SJCRH30 (cell line): ENCODE data around the gene SLC4A7. TPM values are rescaled to one million over a fixed set of nuclear protein-coding genes. Genes with fewer than 3 reads are reported as not detected.
"Not testable (repeated sequence)": the region's sequence is repeated elsewhere in the genome, so short reads cannot be mapped to it uniquely, and the experiment has no call there.

ENCODE experiments used
- DNase-seq, 2 experiments: peaks; one replicate each; pipeline ENCODE4 v3.0.0-alpha.2; 2015 to 2020
- H3K27ac ChIP-seq: fragments of 250-450 bp; sonication (Bioruptor Pico); 2 replicates; pipeline ENCODE4 v1.5.1; 2020; ENCODE audit warnings: mild to moderate bottlenecking, moderate library complexity
- H3K27me3 ChIP-seq: fragments of 250-450 bp; sonication (Bioruptor Pico); 2 replicates; pipeline ENCODE4 v1.5.1; 2020; ENCODE audit warnings: mild to moderate bottlenecking, moderate library complexity
- H3K36me3 ChIP-seq: fragments of 250-450 bp; sonication (Bioruptor Pico); 2 replicates; pipeline ENCODE4 v1.5.1; 2020; ENCODE audit warnings: mild to moderate bottlenecking, moderate library complexity
- H3K4me1 ChIP-seq: fragments of 250-450 bp; sonication (Bioruptor Pico); 2 replicates; pipeline ENCODE4 v1.5.1; 2020; ENCODE audit warnings: mild to moderate bottlenecking, moderate library complexity
- H3K4me3 ChIP-seq: fragments of 250-450 bp; sonication (Bioruptor Pico); 2 replicates; pipeline ENCODE4 v1.5.1; 2020; ENCODE audit warnings: mild to moderate bottlenecking, moderate library complexity
- H3K9me3 ChIP-seq: fragments of 250-450 bp; sonication (Bioruptor Pico); replicated peaks from 2 replicates; pipeline ENCODE4 v1.5.1; 2020; ENCODE audit warnings: mild to moderate bottlenecking, moderate library complexity
- total RNA-seq: library from RNA; depleted of rRNA; stranded (reverse); fragments of >200 nt; shearing (Covaris generic); gene quantifications from 2 replicates; pipeline ENCODE4 v1.2.3, GENCODE V29; 2014

The SLC4A7 gene
- total RNA-seq, 1 experiment from 2014 or later = 71.5 TPM

DNA sequence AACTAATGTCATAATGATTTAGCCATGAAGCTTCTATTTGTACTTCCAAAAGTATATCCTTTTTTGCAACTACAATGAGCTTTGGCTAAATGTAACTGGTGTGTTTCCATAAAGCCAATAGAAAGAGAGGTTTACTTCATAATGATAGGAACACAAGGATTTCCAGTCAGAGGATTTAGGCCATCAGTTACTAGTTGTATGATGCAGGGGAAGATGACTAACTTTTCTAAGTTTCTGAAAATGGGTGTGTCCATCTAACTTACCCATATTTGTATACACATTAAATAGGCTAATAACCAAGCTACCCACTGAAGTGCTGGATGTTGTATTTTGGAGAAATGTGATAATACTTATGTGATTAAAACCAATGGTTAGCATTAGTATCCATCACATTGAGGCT, 55.7 kb downstream of the SLC4A7 start:
- no peaks in the 10 kb centered on the region for H3K9me3 ChIP-seq
- no peak overlapping the region for H3K27ac ChIP-seq
- DNase-seq = no peak
- no peaks in the 10 kb centered on the region; the same call in none of the 2 replicates for H3K4me1 ChIP-seq
- H3K36me3 ChIP-seq = peaks cover 63% of the 10 kb centered on the region
- H3K27me3 ChIP-seq = no peaks in the 10 kb centered on the region
- no peak overlapping the region for H3K4me3 ChIP-seq

DNA sequence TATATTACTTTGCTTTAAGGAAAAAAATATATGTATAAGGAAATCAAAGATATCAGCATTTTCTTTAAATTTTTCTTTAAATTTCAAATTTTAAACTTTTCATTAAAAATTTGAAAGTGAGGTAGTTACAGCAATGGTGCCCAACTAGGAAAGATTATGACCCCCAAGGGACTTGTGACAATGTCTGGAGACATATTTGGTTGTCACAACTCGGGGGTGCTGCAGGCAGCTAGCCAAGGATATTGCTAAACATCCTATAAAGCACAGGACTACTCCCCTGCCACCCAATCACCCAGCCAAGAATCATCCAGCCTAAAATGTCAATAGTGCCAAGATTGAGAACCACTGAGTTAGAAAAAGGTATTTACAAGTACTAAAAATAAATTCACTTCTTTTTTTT, 57.3 kb downstream of the SLC4A7 start:
- no peak for DNase-seq
- Histone ChIP-seq H3K27me3 (no peaks in the 10 kb centered on the region), H3K4me1 (no peaks in the 10 kb centered on the region; the same call in none of the 2 replicates), H3K9me3 (no peaks in the 10 kb centered on the region), H3K4me3 (no peak overlapping the region), H3K27ac (no peak overlapping the region), H3K36me3 (peaks cover 59% of the 10 kb centered on the region)

DNA sequence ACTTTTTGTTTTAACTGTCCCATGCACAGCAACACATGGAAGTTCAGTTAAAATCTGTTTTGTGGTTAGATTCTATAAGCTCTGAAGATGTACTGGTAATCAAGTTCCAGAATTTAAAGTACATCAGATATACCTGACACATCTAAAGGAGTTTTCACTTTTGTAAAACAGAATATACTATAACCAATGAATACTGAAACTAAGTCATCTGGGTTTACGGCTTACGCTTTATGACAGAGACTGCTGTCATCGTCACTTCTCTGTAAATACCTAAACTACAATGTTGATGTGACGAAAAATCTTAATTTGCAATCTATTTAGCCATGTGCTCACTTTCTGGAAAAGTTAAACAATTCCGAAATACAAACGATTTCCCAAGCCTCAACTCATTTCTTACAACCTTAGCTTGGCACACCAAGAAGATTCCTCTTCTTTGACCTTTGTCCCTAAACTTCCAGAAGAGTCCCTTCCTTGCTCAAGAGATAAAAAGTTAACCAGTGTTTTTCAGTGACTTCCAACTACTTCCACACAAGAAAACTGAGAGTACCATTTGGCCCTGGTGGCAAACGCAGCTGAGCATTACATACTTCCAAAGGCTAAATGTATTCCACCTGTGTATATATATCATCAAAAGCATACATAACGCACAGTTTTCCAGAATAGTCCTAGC, 58.2 kb downstream of the SLC4A7 start:
- Histone ChIP-seq H3K36me3 (peaks cover 61% of the 10 kb centered on the region), H3K27ac (no peak overlapping the region), H3K27me3 (no peaks in the 10 kb centered on the region), H3K4me1 (no peaks in the 10 kb centered on the region; the same call in 1 of the 2 replicates), H3K9me3 (no peaks in the 10 kb centered on the region), H3K4me3 (no peak overlapping the region)
- no peak for DNase-seq

DNA sequence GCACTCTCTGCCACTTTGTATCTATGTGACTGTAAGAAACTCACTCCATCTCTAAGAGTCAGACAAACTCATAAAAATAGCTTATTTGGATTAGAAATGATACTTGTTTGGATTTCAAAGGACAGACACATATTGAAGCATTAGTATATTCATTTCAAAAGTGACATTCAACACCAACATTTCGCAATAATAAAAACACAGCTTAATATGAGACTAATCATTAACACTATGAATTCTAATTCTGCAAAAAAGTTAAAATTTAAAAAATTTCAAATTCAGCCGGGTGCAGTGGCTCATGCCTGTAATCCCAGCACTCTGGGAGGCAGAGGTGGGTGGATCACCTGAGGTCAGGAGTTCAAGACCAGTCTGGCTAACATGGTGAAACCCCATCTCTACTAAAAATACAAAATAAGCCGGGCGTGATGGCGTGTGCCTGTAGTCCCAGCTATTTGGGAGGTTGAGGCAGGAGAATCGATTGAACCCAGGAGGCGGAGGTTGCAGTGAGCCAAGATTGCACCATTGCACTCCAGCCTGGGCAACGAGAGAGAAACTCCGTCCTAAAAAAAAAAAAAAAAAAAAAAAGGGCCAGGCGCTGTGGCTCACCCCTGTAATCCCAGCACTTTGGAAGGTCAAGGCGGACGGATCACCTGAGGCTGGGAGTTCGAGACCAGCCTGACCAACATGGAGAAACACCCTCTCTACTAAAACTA, 59.2 kb downstream of the SLC4A7 start:
- H3K9me3 ChIP-seq, H3K27ac ChIP-seq, H3K27me3 ChIP-seq, DNase-seq, H3K4me1 ChIP-seq, H3K4me3 ChIP-seq: not testable (repeated sequence)
- H3K36me3 ChIP-seq = peaks cover 60% of the 10 kb centered on the region

DNA sequence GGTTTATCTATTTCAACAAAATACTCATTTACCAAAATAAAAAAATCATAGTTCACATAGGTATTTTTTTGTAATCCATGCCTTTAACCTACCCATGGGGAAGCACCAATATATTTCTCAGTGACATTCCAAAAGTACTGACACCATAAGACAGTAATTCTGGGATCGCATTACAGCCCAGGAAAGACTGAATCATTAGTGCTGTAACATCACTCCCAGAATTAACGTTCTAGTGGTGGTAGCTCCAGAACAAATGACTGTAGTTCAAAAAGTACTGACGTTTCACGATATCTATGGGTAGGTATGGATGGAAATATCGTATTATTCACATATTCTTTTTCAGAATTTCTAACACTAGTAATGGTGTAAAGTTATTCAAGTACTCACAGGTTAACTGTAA, 60.7 kb downstream of the SLC4A7 start:
- DNase-seq = peak in 1 of 2 experiments; percentile 13
- peaks cover 53% of the 10 kb centered on the region for H3K36me3 ChIP-seq
- no peak overlapping the region for H3K27ac ChIP-seq
- H3K4me1 ChIP-seq = no peaks in the 10 kb centered on the region; the same call in none of the 2 replicates
- H3K9me3 ChIP-seq = no peaks in the 10 kb centered on the region
- H3K4me3 ChIP-seq = no peak overlapping the region
- H3K27me3 ChIP-seq = no peaks in the 10 kb centered on the region

DNA sequence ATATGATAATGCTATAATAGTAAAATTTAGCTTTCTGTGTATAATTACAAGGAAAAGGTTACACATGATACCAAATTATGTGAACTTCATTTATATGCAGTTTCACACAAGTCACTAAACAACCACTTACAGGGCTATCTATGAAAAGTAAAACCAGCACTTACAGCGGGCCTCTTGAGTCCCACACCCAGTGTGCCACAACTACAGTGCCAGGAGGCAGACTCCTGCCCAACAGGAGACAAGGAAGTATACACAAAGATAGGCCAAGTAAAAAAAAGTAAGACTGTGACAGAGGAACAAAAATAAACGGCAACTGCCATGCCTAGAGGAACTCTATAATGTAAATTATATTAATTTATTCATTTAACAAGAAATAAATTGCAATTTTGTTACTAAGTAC, 61.6 kb downstream of the SLC4A7 start:
- Histone ChIP-seq H3K4me1 (no peaks in the 10 kb centered on the region; the same call in none of the 2 replicates), H3K27ac (no peak overlapping the region), H3K9me3 (no peaks in the 10 kb centered on the region), H3K4me3 (no peak overlapping the region), H3K36me3 (peaks cover 54% of the 10 kb centered on the region), H3K27me3 (no peaks in the 10 kb centered on the region)
- DNase-seq = no peak

DNA sequence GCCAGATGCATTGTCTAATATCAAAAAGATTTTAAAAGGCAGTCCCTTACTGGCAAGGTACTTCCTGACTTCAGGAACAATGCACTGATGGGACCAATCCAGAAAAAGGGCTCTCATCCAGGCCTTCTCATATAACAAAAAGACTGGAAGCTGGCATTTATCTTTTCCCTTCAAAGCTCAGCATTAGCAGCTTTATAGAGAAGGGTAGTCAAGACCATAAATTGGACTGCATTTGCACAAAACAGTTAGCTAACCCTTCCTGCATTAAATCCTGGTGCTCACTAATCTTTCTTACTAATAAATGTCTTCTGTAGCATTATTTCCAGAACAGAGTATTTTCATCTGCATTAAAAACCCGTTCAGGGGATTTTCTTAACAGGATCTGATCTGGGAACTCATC, 69.0 kb downstream of the SLC4A7 start:
- Histone ChIP-seq H3K9me3 (no peaks in the 10 kb centered on the region), H3K27ac (no peak overlapping the region), H3K36me3 (peaks cover 52% of the 10 kb centered on the region), H3K4me3 (no peak overlapping the region), H3K27me3 (no peaks in the 10 kb centered on the region), H3K4me1 (no peaks in the 10 kb centered on the region; the same call in 1 of the 2 replicates)
- DNase-seq = no peak

DNA sequence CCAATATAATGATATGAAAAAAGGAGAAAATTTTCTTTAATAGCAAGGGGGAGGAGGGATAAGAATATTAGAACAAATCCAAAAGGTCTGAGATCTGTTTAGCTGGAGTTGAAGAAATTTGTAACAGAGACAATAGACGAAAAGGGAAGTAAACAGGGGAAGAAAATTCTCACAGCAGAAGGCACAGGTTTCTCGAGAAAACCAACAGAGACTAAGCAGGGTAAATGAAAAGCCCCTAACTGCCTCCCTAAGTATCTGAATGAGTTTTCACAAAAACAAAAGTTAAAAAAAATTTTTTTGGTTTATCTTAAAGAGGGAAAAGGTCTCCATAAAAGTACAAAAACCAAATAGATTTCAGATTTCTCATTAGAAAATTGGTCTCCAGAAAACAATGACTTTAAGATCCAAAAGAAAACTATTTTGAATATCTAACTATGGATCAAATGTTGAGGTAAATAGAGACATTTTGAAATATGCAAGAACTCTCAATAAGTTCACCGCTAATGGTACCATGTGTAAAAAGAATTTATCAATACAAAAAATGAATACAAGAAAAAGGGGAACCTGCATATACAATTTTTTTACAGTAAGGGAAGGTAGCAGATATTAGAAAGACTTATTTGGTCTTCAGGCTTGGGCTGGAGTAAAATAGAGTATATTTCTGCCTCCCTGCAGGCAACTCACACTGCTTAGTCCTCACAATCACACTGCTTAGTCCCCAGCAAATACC, 91.1 kb downstream of the SLC4A7 start:
- Histone ChIP-seq H3K4me3 (no peak overlapping the region), H3K27me3 (no peaks in the 10 kb centered on the region), H3K4me1 (no peaks in the 10 kb centered on the region), H3K27ac (no peak overlapping the region), H3K9me3 (no peaks in the 10 kb centered on the region), H3K36me3 (peaks cover 63% of the 10 kb centered on the region)
- DNase-seq = no peak

DNA sequence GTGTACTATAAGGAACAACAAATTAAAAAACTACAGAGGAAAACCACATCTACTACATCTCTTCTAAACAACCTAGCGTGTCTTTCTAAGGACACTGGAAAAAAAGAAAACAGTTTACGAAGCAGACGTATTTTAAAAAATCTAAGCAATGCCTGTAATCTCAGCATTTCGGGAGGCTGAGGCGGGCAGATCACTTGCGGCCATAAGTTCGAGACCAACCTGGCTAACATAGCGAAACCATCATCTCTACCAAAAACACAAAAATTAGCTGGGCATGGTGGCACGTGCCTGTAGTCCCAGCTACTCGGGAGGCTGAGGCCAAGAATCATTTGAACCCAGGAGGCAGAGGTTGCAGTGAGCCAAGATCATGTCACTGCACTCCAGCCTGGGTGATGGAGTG, 91.8 kb downstream of the SLC4A7 start:
- H3K4me3 ChIP-seq, H3K27ac ChIP-seq, H3K9me3 ChIP-seq, H3K4me1 ChIP-seq, DNase-seq, H3K27me3 ChIP-seq: not testable (repeated sequence)
- peaks cover 58% of the 10 kb centered on the region for H3K36me3 ChIP-seq

DNA sequence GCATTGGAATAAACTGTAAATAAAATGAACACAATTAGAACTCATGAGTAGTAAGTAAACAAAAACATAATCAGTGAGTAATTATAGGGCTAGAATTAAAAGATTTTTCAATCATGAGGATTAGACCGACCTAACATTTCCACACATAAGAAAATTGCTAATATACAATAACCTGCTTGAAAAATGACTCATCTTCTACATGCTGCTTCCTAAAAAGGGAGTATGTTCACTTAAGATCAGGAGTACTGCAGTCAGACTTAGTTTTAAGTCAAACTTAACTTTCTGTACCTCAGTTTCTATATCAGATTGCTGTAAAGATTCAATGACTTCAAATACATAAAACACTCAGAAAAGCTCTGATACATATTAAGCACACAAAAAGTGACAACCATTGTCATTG, 92.4 kb downstream of the SLC4A7 start:
- Histone ChIP-seq H3K9me3 (no peaks in the 10 kb centered on the region), H3K27me3 (no peaks in the 10 kb centered on the region), H3K4me1 (no peaks in the 10 kb centered on the region), H3K4me3 (no peak overlapping the region), H3K36me3 (peaks cover 59% of the 10 kb centered on the region), H3K27ac (no peak overlapping the region)
- no peak for DNase-seq

DNA sequence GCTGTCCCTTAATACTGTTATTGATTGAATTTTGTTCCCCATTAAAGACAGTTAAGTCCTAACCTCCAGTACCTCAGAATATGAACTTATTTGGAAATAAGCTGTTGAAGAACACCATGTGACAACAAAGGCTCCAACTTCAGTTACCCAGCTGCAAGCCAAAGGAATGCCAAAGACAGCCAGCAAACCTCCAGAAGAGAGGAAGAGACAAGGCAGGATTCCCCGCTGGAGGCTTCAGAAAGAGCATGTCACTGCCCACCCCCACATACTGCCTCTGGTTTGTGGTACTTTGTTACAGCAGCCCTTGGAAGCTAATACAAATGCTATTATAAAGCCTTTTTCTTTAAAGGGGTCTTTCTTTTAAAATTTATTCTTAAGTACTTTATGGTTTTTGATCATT, 96.6 kb downstream of the SLC4A7 start:
- Histone ChIP-seq H3K27me3 (no peaks in the 10 kb centered on the region), H3K27ac (no peak overlapping the region), H3K4me3 (no peak overlapping the region), H3K9me3 (no peaks in the 10 kb centered on the region), H3K36me3 (peaks cover 62% of the 10 kb centered on the region), H3K4me1 (no peaks in the 10 kb centered on the region)
- no peak for DNase-seq

DNA sequence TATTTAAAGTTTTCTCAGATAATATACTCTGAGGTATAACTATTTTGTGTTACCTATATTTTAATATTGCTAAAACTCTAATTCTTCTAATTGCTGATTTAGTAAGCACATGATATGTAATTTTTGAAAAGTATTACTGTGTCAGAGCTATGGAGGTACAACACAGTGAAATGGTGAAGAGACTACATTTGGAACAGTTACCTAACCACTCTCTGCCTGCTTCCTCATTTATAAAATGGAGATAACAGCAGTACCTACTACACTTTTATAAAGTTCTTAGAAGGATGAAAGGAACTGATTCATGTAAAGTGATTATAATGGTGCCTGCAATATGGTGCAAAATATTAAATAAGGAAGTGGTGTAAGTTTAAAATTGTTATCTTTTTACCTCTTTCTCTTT, 98.7 kb downstream of the SLC4A7 start:
- no peak for DNase-seq
- Histone ChIP-seq H3K36me3 (peaks cover 64% of the 10 kb centered on the region), H3K9me3 (no peaks in the 10 kb centered on the region), H3K4me3 (no peak overlapping the region), H3K27ac (no peak overlapping the region), H3K27me3 (no peaks in the 10 kb centered on the region), H3K4me1 (no peaks in the 10 kb centered on the region)

DNA sequence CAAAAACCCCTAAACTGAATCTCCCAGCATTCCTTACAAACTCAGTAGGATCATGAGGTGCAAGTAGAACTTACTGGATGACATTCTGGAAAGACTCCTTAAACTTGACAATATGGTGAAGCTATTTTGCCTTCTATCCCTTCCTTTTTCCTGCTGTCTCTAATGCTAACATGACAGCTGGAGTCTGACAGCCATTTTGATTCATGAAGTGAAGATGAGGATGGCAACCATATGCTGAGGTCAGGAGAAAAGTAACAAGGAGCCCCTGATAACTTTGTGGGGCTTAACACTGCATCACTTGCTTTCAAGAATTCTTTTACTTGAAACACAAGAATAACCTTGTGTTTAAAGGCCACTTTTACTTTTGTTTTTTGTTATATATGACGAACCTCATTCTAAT, 100.0 kb downstream of the SLC4A7 start:
- Histone ChIP-seq H3K36me3 (peaks cover 60% of the 10 kb centered on the region), H3K9me3 (no peaks in the 10 kb centered on the region)

DNA sequence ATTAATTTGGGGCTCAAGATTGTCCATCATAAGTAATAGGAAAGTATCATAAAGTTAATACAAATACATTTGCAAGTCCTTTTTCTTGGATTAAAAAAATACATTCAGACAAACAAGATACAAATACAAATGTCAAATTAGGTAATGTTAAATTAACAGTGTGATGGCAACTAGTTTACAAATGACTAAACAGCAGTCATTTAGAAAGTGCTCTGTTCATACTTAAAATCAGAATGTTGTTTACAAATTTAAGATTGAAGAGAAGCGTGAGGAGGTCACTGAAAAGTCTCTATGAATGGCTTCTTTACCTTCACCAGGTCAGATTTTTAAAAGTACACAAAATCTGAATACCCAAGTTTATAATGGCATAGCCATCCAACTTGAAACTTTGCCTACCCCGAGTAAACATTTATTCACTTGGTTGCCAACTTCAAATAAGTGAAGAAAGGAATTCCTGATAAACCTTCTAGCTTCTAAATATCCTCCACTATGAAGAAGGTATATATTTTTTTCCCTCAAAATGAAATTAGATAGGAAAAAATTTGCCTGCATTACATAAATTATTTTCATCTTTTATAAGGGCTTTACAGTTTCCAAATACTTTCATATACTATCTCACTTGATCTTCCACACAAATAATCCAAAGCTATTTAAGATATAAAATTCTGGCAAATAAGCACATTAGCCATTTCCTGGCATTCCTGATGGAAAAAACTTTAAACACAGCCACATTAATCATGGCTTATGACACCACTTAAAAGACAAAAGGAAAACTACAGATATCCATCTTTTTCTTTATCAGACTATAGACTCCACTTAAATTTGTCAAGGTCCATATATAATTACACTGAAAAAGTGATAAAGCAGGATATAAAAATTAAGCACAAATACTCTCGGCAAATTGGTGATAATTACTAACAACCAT, 103.5 kb downstream of the SLC4A7 start:
- Histone ChIP-seq H3K9me3 (no peaks in the 10 kb centered on the region), H3K4me3 (no peak overlapping the region), H3K27me3 (no peaks in the 10 kb centered on the region), H3K36me3 (peaks cover 58% of the 10 kb centered on the region), H3K27ac (no peak overlapping the region), H3K4me1 (no peaks in the 10 kb centered on the region)
- DNase-seq = no peak

More for the DNA sequence above, 100.0 kb downstream of the SLC4A7 start:
- no peak for DNase-seq
- Histone ChIP-seq H3K27me3 (no peaks in the 10 kb centered on the region), H3K27ac (no peak overlapping the region), H3K4me3 (no peak overlapping the region), H3K4me1 (no peaks in the 10 kb centered on the region)
